Uterus (tissue), 2 donors: ENCODE measurements around the gene SPI1.
A peak's percentile ranks its signal among the peaks of the same experiment; 100 is the strongest.

Source experiments
- CTCF ChIP-seq, 4 experiments: fragments of 200-600 bp in 2 of 4; fragments of 450-650 bp in 2 of 4; sonication (generic) in 2 of 4; IDR thresholded peaks; one replicate each; pipeline ENCODE4 v1.5.1; 2016 to 2019; ENCODE audit warnings: antibody characterized with exemption in 4 of 4, mild to moderate bottlenecking in 2 of 4, moderate library complexity in 1 of 4
- POLR2A ChIP-seq, 2 donors: fragments of 450-650 bp; IDR thresholded peaks; one replicate each; pipeline ENCODE4 v1.6.1; 2016; ENCODE audit warnings: antibody characterized with exemption in 2 of 2, mild to moderate bottlenecking in 1 of 2, moderate library complexity in 1 of 2

DNA sequence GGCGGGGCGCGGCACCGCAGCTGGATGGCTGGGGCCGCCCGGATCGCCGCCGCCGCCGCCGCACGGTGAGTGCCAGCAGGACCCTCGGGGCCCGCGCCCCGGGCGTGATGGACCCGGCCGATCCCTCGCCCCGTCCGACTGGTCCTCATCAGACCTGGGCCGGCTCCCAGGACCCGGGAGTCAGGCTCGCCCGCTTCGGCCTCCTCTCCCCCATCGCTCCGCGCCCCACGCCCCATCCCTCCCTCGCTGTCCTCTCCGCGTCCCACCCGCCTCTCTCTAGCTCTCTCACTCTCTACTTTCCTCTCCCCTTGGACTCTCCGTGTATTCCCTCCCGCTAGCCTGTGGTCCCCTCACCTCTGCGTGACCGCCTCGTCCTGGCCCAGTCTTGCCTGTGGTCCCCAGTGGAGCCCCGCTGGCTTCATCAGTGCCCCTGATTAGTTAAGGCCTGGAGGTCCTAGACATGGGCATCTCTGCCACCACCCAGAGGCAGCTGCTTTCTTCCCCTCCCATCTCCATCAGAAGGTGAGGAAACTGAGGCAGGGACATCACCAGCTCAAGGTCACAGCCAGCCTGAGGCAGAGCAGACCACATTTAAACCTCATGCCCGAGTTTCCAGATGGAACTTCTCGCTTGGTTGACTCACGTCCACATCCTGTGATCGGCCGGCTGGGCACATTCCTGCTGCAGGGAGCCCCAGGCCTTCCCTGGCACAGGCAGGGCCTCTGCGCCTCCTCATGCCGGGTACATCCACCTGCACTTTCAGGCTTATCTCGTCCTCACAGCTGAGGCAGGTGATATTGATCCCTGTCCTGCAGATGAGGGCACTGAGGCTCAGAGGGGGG lies 30.5 kb upstream of the SPI1 start:
- TF ChIP-seq CTCF (IDR thresholded peaks at IDR 0.05) = no peak
- TF ChIP-seq POLR2A (IDR thresholded peaks at IDR 0.05) = peak in 1 of 2 donors; percentile 4
